Measurements from ENCODE around the gene NUP93. TPM values are rescaled to one million over a fixed set of nuclear protein-coding genes. Genes with fewer than 3 reads are reported as not detected.

Gene NUP93
- total and polyA plus RNA-seq, 2 experiments from 2014 or later: 139 to 187 TPM

GRCh38 chr16:56758432-56758831 is 28.5 kb downstream of the NUP93 start:
- no peaks in the 10 kb centered on the region for H3K27me3 Mint-ChIP-seq (ENCODE audit: insufficient read depth, low read depth, poor library complexity)
- Histone ChIP-seq H3F3A (replicated peaks; ENCODE audit: low read depth) (no peaks in the 10 kb centered on the region), H4K20me1 (replicated peaks; ENCODE audit: insufficient read depth) (0 out of 2 replicates have a peak, but pooled peaks cover 11% of the 10 kb centered on the region), H3K9me2 (ENCODE audit: insufficient read depth) (no peaks in the 10 kb centered on the region), H2AFZ (no peak overlapping the region), H3K79me2 (replicated peaks; ENCODE audit: insufficient read depth) (peaks cover 63% of the 10 kb centered on the region), H3K4me3 (no peak overlapping the region), H3K27me3 (ENCODE audit: insufficient read depth) (no peaks in the 10 kb centered on the region), H3K4me2 (no peak overlapping the region), H3K27ac (ENCODE audit: low read depth) (no peak overlapping the region), H3K4me1 (ENCODE audit: insufficient read depth) (no peaks in the 10 kb centered on the region), H3K36me3 (ENCODE audit: insufficient read depth) (peaks cover 20% of the 10 kb centered on the region)
- H3K4me1 Mint-ChIP-seq: no peaks in the 10 kb centered on the region
- DNase-seq (ENCODE audit: low spot score) (no peak), ATAC-seq (no peak)
- H3K27ac Mint-ChIP-seq: no peak overlapping the region
- peaks cover 20% of the 10 kb centered on the region for H3K9me3 Mint-ChIP-seq
- no peak overlapping the region for H3K4me3 Mint-ChIP-seq
- H3K36me3 Mint-ChIP-seq (ENCODE audit: low read depth): peaks cover 49% of the 10 kb centered on the region
- TF ChIP-seq EZH2 (IDR thresholded peaks at IDR 0.05; ENCODE audit: low read depth, unreplicated experiment) (no peak), ZNF114 (CRISPR knock-in tag; IDR thresholded peaks at IDR 0.05) (no peak), JUNB (IDR thresholded peaks at IDR 0.05; ENCODE audit: unreplicated experiment) (no peak), EZH2phosphoT487 (IDR thresholded peaks at IDR 0.05; ENCODE audit: unreplicated experiment) (no peak), ZNF331 (CRISPR knock-in tag; IDR thresholded peaks at IDR 0.05; ENCODE audit: low read depth) (no peak), NANOG (IDR thresholded peaks at IDR 0.05; ENCODE audit: borderline replicate concordance) (no peak), STAT1 (IDR thresholded peaks at IDR 0.05; ENCODE audit: unreplicated experiment) (no peak), POLR2AphosphoS5 (IDR thresholded peaks at IDR 0.05; ENCODE audit: low read depth) (no peak), ZNF462 (CRISPR knock-in tag; IDR thresholded peaks at IDR 0.05) (no peak), ETS1 (IDR thresholded peaks at IDR 0.05) (no peak), CREB1 (CRISPR knock-in tag; IDR thresholded peaks at IDR 0.05; ENCODE audit: low read depth) (no peak)
- TF ChIP-seq, protein P1, sequence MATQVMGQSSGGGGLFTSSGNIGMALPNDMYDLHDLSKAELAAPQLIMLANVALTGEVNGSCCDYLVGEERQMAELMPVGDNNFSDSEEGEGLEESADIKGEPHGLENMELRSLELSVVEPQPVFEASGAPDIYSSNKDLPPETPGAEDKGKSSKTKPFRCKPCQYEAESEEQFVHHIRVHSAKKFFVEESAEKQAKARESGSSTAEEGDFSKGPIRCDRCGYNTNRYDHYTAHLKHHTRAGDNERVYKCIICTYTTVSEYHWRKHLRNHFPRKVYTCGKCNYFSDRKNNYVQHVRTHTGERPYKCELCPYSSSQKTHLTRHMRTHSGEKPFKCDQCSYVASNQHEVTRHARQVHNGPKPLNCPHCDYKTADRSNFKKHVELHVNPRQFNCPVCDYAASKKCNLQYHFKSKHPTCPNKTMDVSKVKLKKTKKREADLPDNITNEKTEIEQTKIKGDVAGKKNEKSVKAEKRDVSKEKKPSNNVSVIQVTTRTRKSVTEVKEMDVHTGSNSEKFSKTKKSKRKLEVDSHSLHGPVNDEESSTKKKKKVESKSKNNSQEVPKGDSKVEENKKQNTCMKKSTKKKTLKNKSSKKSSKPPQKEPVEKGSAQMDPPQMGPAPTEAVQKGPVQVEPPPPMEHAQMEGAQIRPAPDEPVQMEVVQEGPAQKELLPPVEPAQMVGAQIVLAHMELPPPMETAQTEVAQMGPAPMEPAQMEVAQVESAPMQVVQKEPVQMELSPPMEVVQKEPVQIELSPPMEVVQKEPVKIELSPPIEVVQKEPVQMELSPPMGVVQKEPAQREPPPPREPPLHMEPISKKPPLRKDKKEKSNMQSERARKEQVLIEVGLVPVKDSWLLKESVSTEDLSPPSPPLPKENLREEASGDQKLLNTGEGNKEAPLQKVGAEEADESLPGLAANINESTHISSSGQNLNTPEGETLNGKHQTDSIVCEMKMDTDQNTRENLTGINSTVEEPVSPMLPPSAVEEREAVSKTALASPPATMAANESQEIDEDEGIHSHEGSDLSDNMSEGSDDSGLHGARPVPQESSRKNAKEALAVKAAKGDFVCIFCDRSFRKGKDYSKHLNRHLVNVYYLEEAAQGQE (IDR thresholded peaks at IDR 0.05; ENCODE audit: unreplicated experiment): no peak
- TF ChIP-seq, protein P2, sequence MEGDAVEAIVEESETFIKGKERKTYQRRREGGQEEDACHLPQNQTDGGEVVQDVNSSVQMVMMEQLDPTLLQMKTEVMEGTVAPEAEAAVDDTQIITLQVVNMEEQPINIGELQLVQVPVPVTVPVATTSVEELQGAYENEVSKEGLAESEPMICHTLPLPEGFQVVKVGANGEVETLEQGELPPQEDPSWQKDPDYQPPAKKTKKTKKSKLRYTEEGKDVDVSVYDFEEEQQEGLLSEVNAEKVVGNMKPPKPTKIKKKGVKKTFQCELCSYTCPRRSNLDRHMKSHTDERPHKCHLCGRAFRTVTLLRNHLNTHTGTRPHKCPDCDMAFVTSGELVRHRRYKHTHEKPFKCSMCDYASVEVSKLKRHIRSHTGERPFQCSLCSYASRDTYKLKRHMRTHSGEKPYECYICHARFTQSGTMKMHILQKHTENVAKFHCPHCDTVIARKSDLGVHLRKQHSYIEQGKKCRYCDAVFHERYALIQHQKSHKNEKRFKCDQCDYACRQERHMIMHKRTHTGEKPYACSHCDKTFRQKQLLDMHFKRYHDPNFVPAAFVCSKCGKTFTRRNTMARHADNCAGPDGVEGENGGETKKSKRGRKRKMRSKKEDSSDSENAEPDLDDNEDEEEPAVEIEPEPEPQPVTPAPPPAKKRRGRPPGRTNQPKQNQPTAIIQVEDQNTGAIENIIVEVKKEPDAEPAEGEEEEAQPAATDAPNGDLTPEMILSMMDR (conservative IDR thresholded peaks at IDR 0.05; ENCODE audit: low read depth in 2 of 2): no peak

Data from GM23338 (cell line).